ENCODE measurements around the gene PTPRB. TPM values are rescaled to one million over a fixed set of nuclear protein-coding genes. Genes with fewer than 3 reads are reported as not detected.

The PTPRB gene
- total RNA-seq, 1 experiment from 2014 or later, result 0.17 TPM

DNA sequence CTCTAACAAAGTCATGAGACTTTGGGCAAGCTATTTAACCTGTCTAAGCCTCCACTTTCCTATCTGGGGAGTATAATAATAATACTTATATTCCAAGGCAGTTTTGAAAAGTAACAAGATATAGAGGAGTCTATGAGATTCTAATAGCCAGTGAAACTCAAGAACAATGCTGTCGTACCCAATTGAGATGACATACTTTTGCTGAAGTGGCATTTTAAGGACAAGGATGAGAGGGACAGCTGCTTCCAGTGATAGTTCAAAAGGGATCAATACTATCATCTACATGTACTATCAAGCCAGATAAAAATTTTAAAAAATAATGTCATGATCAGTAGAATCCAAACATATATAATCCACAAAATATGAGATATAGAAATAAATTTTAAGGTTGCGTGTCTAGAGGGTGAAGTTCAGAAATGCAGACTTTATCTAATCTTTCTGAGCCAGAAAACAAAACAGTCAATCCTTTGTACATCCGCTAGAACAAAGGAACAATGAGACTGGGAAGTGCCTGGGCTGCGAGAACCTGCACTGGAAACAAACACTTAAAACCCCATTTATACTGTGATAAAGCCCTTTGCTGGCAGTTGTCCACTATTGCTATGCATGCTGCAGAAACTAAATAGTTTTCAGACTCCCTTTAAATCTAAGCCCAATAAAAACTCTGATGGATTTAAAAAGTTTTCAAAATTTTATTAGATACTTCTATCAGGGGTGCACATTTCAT is 38.6 kb downstream of the PTPRB start (continued):
- TF ChIP-seq, protein P1, sequence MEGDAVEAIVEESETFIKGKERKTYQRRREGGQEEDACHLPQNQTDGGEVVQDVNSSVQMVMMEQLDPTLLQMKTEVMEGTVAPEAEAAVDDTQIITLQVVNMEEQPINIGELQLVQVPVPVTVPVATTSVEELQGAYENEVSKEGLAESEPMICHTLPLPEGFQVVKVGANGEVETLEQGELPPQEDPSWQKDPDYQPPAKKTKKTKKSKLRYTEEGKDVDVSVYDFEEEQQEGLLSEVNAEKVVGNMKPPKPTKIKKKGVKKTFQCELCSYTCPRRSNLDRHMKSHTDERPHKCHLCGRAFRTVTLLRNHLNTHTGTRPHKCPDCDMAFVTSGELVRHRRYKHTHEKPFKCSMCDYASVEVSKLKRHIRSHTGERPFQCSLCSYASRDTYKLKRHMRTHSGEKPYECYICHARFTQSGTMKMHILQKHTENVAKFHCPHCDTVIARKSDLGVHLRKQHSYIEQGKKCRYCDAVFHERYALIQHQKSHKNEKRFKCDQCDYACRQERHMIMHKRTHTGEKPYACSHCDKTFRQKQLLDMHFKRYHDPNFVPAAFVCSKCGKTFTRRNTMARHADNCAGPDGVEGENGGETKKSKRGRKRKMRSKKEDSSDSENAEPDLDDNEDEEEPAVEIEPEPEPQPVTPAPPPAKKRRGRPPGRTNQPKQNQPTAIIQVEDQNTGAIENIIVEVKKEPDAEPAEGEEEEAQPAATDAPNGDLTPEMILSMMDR (IDR thresholded peaks at IDR 0.05 in 2 of 3, conservative IDR thresholded peaks at IDR 0.05 in 1 of 3; ENCODE audit: borderline replicate concordance in 1 of 3, insufficient read depth in 1 of 3, low read depth in 2 of 3, low read length in 2 of 3), result no peak
- TF ChIP-seq POLR2A (IDR thresholded peaks at IDR 0.05; ENCODE audit: borderline replicate concordance, extremely low read depth, insufficient read depth, insufficient read length), result no peak
- TF ChIP-seq EZH2 (IDR thresholded peaks at IDR 0.05), result no peak
- TF ChIP-seq YY1 (IDR thresholded peaks at IDR 0.05; ENCODE audit: extremely low read depth, insufficient replicate concordance, low read depth, low read length), result no peak
- no peak for TF ChIP-seq ZNF274 (IDR thresholded peaks at IDR 0.05; ENCODE audit: low read depth, low read length)

DNA sequence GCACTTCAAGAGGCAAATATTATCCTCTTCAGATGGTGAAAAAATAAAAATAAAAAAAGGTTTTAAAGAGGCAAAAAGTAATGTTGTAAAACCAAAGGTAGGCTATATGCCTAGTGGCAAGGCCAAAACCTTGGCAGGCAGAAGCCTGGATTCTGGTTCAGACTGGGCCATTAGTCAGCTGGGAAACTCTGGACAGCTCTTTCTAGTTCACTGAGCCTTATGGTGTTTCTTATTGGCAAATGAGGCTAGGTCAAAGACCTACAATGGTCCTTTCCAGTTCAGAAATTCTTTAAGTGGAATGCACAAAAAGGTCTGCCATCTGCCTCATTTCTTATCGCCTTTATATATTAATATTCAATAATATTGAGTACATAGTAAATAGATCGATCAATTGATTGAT is 44.6 kb downstream of the PTPRB start:
- no peaks in the 10 kb centered on the region for H3K4me1 ChIP-seq (ENCODE audit: control insufficient read depth in 1 of 2, insufficient read depth in 2 of 2, low read length in 2 of 2)
- ATAC-seq (no peak), DNase-seq (ENCODE audit: low read depth, low spot score) (no peak)
- H3K36me3 ChIP-seq (ENCODE audit: control insufficient read depth in 1 of 2, insufficient read depth in 2 of 2, low read length in 2 of 2), result no peaks in the 10 kb centered on the region
- BruUV-seq (replicated peaks), result no TSS peak
- H4K20me1 ChIP-seq (ENCODE audit: insufficient read depth), result no peaks in the 10 kb centered on the region
- ChIA-PET POLR2A (no interaction called here), CTCF (no interaction called here), RAD21 (ENCODE audit: low non-redundant PET in 1 of 2, low total read pairs in 2 of 2, uncharacterized antibody in 2 of 2, unreplicated experiment in 2 of 2) (no interaction called here)
- no peak overlapping the region for H3K27ac ChIP-seq (ENCODE audit: low read depth, low read length)
- no peak overlapping the region for H2AFZ ChIP-seq (ENCODE audit: low read depth, low read length, poor library complexity, severe bottlenecking)
- H3K79me2 ChIP-seq (ENCODE audit: insufficient read depth, low read length), result no peaks in the 10 kb centered on the region
- H3K27me3 ChIP-seq (ENCODE audit: insufficient read depth, low read length), result no peaks in the 10 kb centered on the region
- intact Hi-C loops (cut with micrococcal nuclease), result loop anchor here (10.0 kb wide), 1 partner anchor 252 kb away; no protein-coding TSS in a partner anchor
- no peaks in the 10 kb centered on the region for H3K9me2 ChIP-seq (ENCODE audit: insufficient read depth)
- no peak overlapping the region for H3K4me3 ChIP-seq (replicated peaks in 1 of 2; ENCODE audit: low read depth in 1 of 2, low read length in 2 of 2)
- no peaks in the 10 kb centered on the region for H3K9me3 ChIP-seq (ENCODE audit: control insufficient read depth in 1 of 2, insufficient read depth in 1 of 2, low read depth in 1 of 2, low read length in 2 of 2)
- H3K4me2 ChIP-seq (ENCODE audit: low read length), result no peak overlapping the region
- H3K9ac ChIP-seq (ENCODE audit: low read length), result no peak overlapping the region
- no peak for TF ChIP-seq EGR1 (IDR thresholded peaks at IDR 0.05; ENCODE audit: low read depth)
- TF ChIP-seq YY1 (IDR thresholded peaks at IDR 0.05; ENCODE audit: extremely low read depth, insufficient replicate concordance, low read depth, low read length), result no peak
- TF ChIP-seq EZH2 (IDR thresholded peaks at IDR 0.05), result no peak
- TF ChIP-seq POLR2AphosphoS5 (IDR thresholded peaks at IDR 0.05; ENCODE audit: low read depth, low read length), result no peak
- no peak for TF ChIP-seq TCF7L2 (IDR thresholded peaks at IDR 0.05; ENCODE audit: borderline replicate concordance, extremely low read depth, insufficient read depth, insufficient read length)
- TF ChIP-seq EZH2phosphoT487 (IDR thresholded peaks at IDR 0.05; ENCODE audit: borderline replicate concordance), result no peak
- no peak for TF ChIP-seq CEBPB (IDR thresholded peaks at IDR 0.05; ENCODE audit: low read depth)
- TF ChIP-seq, protein P1 (IDR thresholded peaks at IDR 0.05 in 2 of 3, conservative IDR thresholded peaks at IDR 0.05 in 1 of 3; ENCODE audit: borderline replicate concordance in 1 of 3, insufficient read depth in 1 of 3, low read depth in 2 of 3, low read length in 2 of 3), result no peak
- no peak for TF ChIP-seq CBX3 (IDR thresholded peaks at IDR 0.05; ENCODE audit: low read depth)
- TF ChIP-seq, protein P2, sequence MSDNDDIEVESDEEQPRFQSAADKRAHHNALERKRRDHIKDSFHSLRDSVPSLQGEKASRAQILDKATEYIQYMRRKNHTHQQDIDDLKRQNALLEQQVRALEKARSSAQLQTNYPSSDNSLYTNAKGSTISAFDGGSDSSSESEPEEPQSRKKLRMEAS (IDR thresholded peaks at IDR 0.05), result no peak
- no peak for TF ChIP-seq JUND (IDR thresholded peaks at IDR 0.05)
- TF ChIP-seq, protein P3, sequence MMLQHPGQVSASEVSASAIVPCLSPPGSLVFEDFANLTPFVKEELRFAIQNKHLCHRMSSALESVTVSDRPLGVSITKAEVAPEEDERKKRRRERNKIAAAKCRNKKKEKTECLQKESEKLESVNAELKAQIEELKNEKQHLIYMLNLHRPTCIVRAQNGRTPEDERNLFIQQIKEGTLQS (IDR thresholded peaks at IDR 0.05), result no peak
- TF ChIP-seq SP1 (IDR thresholded peaks at IDR 0.05; ENCODE audit: low read depth), result no peak
- TF ChIP-seq RAD21 (IDR thresholded peaks at IDR 0.05; ENCODE audit: low read depth), result no peak
- no peak for TF ChIP-seq ELF1 (IDR thresholded peaks at IDR 0.05; ENCODE audit: borderline replicate concordance, low read depth)
